GM10248 (cell line): ENCODE results near the gene ADAM22.
"Not testable (repeated sequence)": the region's sequence is repeated elsewhere in the genome, so short reads cannot be mapped to it uniquely, and the experiment has no call there.

Source experiments
- CTCF ChIA-PET: fragments of 300-600 bp; sonication (Branson Sonifier 250); formaldehyde crosslinking; extraction: SDS; loops from one replicate; lab custom pipeline; 2021; ENCODE audit warnings: antibody characterized with exemption; lab: Yijun Ruan, JAX
- POLR2A ChIA-PET: fragments of 350-650 bp; sonication (Branson Sonifier 250); formaldehyde crosslinking; extraction: SDS; loops from one replicate; lab custom pipeline; 2020; ENCODE audit warnings: antibody characterized with exemption; lab: Yijun Ruan, JAX
- DNase-seq: peaks from one replicate; pipeline ENCODE4 v3.0.0; 2012; ENCODE audit errors: extremely low spot score
- CTCF ChIP-seq: IDR thresholded peaks from 2 replicates; pipeline ENCODE4 v1.5.1; 2012; ENCODE audit warnings: mild to moderate bottlenecking, low read depth; ENCODE audit errors: extremely low read depth, missing control alignments, control extremely low read depth

The ADAM22 gene

GRCh38 chr7:87912121-87912520 lies 21.9 kb upstream of the ADAM22 start:
- POLR2A ChIA-PET, result interaction anchor here (0.5 kb wide), 1 partner anchor 32 kb away, joined by 3 read pairs; no protein-coding TSS in a partner anchor
- CTCF ChIA-PET, result interaction anchor here (1.3 to 2.3 kb wide), 2 partner anchors 8 to 11 kb away, joined by 3 to 11 read pairs; no protein-coding TSS in a partner anchor
- no peak for TF ChIP-seq CTCF
- no peak for DNase-seq

- no peak for TF ChIP-seq CTCF
- ChIA-PET CTCF (interaction anchor here (1.8 kb wide), 1 partner anchor 22 kb away, joined by 3 read pairs; no protein-coding TSS in a partner anchor), POLR2A (no interaction called here)
- no peak for DNase-seq
Observed at GRCh38 chr7:87918740-87919139, 15.3 kb upstream of the ADAM22 start.

- DNase-seq, result no peak
- POLR2A ChIA-PET, result no interaction called here
- CTCF ChIA-PET, result interaction anchor here (1.2 to 2.7 kb wide), 2 partner anchors 9 to 13 kb away, joined by 4 to 11 read pairs; no protein-coding TSS in a partner anchor
- no peak for TF ChIP-seq CTCF
Observed at GRCh38 chr7:87919875-87920274, 14.2 kb upstream of the ADAM22 start.

GRCh38 chr7:87920578-87920977 lies 13.5 kb upstream of the ADAM22 start:
- no peak for TF ChIP-seq CTCF
- DNase-seq, result no peak
- ChIA-PET CTCF (interaction anchor here (1.2 to 2.7 kb wide), 4 partner anchors 10 to 14 kb away, joined by 3 to 11 read pairs (median 4); partner anchors contain the start of gene ADAM22), POLR2A (no interaction called here)

GRCh38 chr7:87922759-87923395 lies 11.2 kb upstream of the ADAM22 start:
- POLR2A ChIA-PET, CTCF ChIA-PET, DNase-seq: not testable (repeated sequence)

GRCh38 chr7:87926581-87927461 lies 7.2 kb upstream of the ADAM22 start:
- peak; percentile 48 for TF ChIP-seq CTCF
- ChIA-PET POLR2A (interaction anchor here (0.5 kb wide), 1 partner anchor 326 kb away, joined by 3 read pairs; no protein-coding TSS in a partner anchor), CTCF (interaction anchor here (1.0 to 2.0 kb wide), 10 partner anchors 9 to 185 kb away, joined by 3 to 7 read pairs (median 4); no protein-coding TSS in a partner anchor)
- peak; percentile 48 for DNase-seq
